22Rv1 (cell line): ENCODE data around the gene ANKRD34B.
"Not testable (repeated sequence)": the region's sequence is repeated elsewhere in the genome, so short reads cannot be mapped to it uniquely, and the experiment has no call there.

Experiments
- H3K27ac ChIP-seq: fragments of 450-650 bp; 2 replicates; pipeline ENCODE4 v1.5.1; 2017
- ZFX ChIP-seq: fragments of 450-650 bp; IDR thresholded peaks from 2 replicates; pipeline ENCODE4 v1.6.1; 2017; ENCODE audit warnings: antibody characterized with exemption, borderline replicate concordance
- TF ChIP-seq, protein P1 (sequence below): fragments of 450-650 bp; IDR thresholded peaks from 2 replicates; pipeline ENCODE4 v1.5.1; 2017; ENCODE audit warnings: mild to moderate bottlenecking

The ANKRD34B gene

DNA sequence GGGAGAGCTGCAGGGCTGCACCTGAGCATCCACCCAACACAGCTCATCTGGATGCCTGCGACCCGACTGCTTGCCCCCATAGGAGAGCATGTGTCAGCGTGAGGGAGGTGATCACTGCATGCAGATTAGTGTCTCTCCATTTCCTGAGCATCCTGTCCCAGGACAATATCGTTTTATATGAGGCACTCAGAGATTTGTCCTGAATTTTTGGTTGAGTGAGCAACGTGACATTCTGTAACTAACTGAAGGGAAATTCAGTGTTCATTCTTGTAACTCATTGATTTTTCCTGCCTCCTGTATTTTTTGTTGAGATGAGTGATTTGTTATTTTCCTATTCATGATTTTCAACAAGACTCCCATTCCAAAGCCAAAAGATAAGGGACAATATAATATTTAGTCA lies 20.7 kb upstream of the ANKRD34B start:
- H3K27ac ChIP-seq, result no peak overlapping the region
- TF ChIP-seq ZFX, result no peak
- TF ChIP-seq, protein P1, sequence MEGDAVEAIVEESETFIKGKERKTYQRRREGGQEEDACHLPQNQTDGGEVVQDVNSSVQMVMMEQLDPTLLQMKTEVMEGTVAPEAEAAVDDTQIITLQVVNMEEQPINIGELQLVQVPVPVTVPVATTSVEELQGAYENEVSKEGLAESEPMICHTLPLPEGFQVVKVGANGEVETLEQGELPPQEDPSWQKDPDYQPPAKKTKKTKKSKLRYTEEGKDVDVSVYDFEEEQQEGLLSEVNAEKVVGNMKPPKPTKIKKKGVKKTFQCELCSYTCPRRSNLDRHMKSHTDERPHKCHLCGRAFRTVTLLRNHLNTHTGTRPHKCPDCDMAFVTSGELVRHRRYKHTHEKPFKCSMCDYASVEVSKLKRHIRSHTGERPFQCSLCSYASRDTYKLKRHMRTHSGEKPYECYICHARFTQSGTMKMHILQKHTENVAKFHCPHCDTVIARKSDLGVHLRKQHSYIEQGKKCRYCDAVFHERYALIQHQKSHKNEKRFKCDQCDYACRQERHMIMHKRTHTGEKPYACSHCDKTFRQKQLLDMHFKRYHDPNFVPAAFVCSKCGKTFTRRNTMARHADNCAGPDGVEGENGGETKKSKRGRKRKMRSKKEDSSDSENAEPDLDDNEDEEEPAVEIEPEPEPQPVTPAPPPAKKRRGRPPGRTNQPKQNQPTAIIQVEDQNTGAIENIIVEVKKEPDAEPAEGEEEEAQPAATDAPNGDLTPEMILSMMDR, result no peak

DNA sequence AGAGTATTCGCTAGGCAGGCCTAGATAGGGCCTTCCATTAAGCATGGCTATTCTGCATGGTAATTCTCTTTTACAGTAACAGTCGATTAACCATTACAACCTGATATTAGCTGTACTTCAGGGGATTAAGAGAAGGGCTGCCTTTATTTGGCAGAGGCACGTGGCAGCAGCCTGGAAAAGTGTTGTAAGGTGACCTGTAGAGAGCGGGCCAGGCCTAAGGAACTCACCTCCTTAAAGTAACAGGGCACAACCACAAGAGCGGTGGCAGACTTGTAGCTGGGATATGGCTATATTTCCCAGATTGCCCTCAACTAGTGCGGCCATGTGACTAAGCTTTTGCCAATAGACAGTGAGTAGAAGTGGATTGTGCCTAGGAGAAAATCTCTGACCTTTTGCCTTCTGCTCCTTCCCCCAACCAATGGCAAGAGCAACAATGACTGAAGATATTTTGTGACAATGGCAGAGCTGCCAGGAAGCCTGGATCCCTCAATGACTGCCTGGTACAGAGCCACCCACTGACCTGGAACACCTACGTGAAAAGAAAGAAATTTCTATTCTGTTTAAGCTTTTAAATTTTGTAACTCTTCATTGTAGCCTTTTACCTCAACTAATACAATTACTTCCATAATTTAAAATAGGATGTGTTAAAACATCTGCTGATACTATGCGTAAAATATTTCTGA lies 18.9 kb upstream of the ANKRD34B start:
- no peak overlapping the region for H3K27ac ChIP-seq
- no peak for TF ChIP-seq ZFX
- TF ChIP-seq, protein P1, result no peak

DNA sequence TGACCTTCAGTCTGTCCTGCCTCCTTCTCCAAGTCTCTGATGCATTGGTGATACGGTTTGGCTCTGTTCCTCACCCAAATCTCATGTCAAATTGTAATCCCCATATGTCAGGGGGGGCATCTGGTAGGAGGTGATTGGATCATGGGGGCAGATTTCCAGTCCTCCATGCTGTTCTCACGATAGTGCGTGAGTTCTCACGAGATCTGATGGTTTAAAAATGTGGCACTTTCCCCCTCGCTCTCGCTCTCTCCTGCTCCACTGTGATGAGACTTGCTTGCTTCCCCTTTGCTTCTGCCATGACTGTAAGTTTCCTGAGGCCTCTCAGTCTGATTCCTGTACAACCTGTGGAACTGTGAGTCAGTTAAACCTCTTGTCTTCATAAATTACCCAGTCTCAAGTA lies 14.7 kb upstream of the ANKRD34B start:
- H3K27ac ChIP-seq, result no peak overlapping the region
- TF ChIP-seq, protein P1, result no peak
- no peak for TF ChIP-seq ZFX

DNA sequence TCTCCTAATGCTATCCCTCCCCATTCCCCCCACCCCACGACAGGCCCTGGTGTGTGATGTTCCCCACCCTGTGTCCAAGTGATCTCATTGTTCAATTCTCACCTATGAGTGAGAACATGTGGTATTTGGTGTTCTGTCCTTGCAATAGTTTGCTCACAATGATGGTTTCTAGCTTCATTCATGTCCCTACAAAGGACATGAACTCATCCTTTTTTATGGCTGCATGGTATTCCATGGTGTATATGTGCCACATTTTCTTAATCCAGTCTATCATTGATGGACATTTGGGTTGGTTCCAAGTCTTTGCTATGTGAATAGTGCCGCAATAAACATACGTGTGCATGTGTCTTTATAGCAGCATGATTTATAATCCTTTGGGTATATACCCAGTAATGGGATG lies 10.2 kb upstream of the ANKRD34B start:
- H3K27ac ChIP-seq, result not testable (repeated sequence)

DNA sequence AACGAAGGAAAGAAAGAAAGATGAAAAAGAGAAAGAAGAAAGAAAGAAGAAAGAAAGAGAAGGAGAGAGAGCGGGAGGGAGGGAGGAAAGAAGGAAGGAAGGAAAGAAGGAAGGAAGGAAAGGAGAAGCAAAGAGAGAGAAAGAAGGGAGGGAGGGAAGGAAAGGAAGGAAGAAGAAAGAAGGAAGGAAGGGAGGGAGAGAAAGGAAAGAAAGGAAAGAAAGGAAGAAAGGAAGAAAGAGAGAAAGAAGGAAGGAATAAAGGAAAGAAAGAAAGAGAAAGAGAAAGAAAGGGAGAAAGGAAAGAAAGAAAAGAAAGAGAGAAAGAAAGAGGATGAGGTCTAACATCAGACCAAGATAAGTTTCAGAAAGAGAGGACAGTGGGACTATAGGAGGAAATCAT lies 9.0 kb upstream of the ANKRD34B start:
- H3K27ac ChIP-seq, result no peak overlapping the region

DNA sequence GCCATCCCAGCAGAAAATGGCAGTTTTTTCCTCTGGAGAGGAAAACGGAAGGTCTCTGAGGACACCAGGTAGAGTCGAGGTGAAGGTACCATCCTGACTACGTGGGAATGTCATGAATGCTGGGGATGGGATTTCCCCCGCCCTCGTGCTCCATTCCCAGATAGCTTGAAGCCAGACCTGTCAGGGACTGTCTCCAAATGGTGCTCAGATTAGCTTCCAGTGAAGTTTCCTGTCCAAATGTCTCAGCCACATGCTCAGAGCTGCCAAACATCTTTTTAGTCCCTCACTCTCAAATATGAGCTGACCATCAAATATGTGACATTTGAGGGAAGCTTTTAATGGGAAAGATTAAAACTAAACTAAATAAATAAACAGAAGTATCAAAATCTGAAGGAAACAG lies 7.6 kb upstream of the ANKRD34B start:
- TF ChIP-seq, protein P1, result no peak
- no peak for TF ChIP-seq ZFX
- H3K27ac ChIP-seq, result no peak overlapping the region

More for the DNA sequence above, 9.0 kb upstream of the ANKRD34B start:
- TF ChIP-seq, protein P1, result no peak
- TF ChIP-seq ZFX, result no peak

DNA sequence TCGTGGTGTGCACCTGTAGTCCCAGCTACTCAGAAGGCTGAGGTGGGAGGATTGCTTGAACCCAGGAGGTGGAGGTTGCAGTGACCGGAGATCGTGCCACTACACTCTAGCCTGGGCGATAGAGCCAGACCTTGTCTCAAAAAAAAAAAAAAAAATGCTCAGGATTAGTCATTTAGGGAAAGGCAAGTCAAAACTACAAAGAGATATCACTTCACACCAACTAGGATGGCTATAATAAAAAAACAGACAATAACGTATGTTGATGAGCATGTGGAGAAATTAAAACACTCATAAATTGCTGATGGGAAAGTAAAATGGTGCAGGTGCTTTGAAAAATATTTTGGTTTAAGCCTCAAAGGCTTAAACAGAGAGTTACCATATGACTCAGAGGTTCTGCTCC lies 6.3 kb upstream of the ANKRD34B start:
- TF ChIP-seq ZFX, result no peak
- TF ChIP-seq, protein P1, result no peak
- H3K27ac ChIP-seq, result no peak overlapping the region

DNA sequence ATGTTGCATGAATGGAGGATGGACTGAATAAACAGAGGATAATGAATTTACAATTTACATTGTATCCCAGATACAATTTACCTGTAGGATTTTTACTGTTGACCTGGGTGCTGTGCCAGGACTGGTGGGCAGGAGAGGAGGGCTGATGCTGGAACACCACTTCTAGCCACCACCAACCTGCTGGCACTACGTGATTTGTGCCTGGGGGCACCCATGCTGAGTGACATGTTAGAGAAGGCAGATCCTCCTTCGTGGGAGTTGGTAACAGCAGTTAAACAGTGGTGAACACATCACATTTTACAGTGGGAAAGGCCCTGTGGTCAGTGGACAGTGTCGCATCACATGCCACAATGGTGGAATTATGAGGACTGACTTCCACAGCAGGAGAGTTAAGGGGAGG lies 3.0 kb upstream of the ANKRD34B start:
- TF ChIP-seq, protein P1, result no peak
- no peak for TF ChIP-seq ZFX
- no peak overlapping the region for H3K27ac ChIP-seq
